Keratinocyte (primary cell): ENCODE results near the gene SDE2.
"Not testable (repeated sequence)": the region's sequence is repeated elsewhere in the genome, so short reads cannot be mapped to it uniquely, and the experiment has no call there.

Source experiments
- EZH2 ChIP-seq: IDR thresholded peaks from one replicate; pipeline ENCODE4 v1.6.1; 2012; ENCODE audit warnings: inconsistent platforms, mild to moderate bottlenecking, low read length, moderate library complexity
- TF ChIP-seq, protein P1 (sequence below), 3 experiments: IDR thresholded peaks in 1 of 3; conservative IDR thresholded peaks in 1 of 3; optimal IDR thresholded peaks in 1 of 3; 2 replicates in 2 of 3; 3 replicates in 1 of 3; pipeline versions ENCODE3 to v1.5.1; 2011; ENCODE audit warnings: low read length in 3 of 3, mild to moderate bottlenecking in 3 of 3, moderate library complexity in 2 of 3, control low read depth in 1 of 3, inconsistent platforms in 1 of 3; ENCODE audit not compliant: insufficient read depth in 2 of 3; ENCODE audit errors: extremely low read depth in 1 of 3

DNA sequence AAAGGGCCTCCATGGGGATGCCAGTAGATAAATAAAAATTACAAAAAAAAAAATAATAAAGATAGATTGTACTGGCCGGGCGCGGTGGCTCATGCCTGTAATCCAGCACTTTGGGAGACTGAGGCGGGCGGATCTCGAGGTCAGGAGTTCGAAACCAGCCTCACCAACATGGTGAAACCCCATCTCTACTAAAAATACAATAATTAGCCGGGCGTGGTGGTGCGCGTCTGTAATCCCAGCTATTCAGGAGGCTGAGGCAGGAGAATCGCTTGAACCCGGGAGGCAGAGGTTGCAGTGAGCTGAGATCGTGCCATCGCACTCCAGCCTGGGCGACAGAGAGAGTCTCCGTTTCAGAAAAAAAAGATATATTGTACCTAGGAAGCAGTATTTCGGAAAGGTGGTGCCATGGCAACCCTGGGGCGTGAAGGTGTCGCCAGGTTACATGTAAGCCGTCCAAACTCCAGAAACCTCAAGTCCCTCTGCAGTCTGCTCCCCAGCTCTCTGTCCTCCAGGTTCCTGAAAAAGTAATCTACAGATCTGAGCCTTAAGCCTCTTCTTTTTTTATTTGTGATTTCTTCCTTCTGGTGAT is 1.4 kb upstream of the SDE2 start:
- TF ChIP-seq, protein P1, sequence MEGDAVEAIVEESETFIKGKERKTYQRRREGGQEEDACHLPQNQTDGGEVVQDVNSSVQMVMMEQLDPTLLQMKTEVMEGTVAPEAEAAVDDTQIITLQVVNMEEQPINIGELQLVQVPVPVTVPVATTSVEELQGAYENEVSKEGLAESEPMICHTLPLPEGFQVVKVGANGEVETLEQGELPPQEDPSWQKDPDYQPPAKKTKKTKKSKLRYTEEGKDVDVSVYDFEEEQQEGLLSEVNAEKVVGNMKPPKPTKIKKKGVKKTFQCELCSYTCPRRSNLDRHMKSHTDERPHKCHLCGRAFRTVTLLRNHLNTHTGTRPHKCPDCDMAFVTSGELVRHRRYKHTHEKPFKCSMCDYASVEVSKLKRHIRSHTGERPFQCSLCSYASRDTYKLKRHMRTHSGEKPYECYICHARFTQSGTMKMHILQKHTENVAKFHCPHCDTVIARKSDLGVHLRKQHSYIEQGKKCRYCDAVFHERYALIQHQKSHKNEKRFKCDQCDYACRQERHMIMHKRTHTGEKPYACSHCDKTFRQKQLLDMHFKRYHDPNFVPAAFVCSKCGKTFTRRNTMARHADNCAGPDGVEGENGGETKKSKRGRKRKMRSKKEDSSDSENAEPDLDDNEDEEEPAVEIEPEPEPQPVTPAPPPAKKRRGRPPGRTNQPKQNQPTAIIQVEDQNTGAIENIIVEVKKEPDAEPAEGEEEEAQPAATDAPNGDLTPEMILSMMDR (optimal IDR thresholded peaks at IDR 0.05 in 1 of 3, IDR thresholded peaks at IDR 0.05 in 1 of 3, conservative IDR thresholded peaks at IDR 0.05 in 1 of 3; ENCODE audit: extremely low read depth in 1 of 3, insufficient read depth in 2 of 3, low read length in 3 of 3), result not testable (repeated sequence)
- TF ChIP-seq EZH2, result not testable (repeated sequence)
